HL-60/S4 treated with retinoic acid at 250 ng/mL for 4 days and 3 days (cell line): Measurements from ENCODE around the gene ACOX3.
"Not testable (repeated sequence)": the region's sequence is repeated elsewhere in the genome, so short reads cannot be mapped to it uniquely, and the experiment has no call there.

Experiments
- in situ Hi-C: fragments of 300-500 bp; cut with MboI; formaldehyde crosslinking; loops from 2 replicates; pipeline ENCODE4 v1.7.0; 2022; ENCODE audit warnings: low sequenced_read_pairs

The ACOX3 gene

DNA sequence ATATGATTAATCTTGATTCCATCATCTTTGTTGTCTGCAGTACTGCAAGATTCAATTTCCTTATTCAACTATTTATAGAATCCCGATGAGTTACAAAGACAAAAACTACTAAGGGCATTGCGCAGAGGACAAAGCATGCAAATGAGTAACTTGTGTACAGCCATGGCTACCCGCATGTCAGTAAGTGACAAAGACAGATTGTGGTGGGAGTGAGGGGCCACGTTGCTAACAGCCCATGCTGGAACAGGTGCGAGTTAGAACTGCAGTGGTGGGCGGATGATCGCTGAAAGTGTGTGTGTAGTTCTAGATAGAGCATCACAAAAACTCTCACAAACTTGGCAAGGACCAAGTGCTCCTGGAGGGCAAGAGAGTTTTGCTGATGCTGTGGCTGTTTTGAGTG, 49.5 kb downstream of the ACOX3 start:
- in situ Hi-C loops: no loop called here

GRCh38 chr4:8390577-8390976, 49.9 kb downstream of the ACOX3 start:
- in situ Hi-C loops: no loop called here

GRCh38 chr4:8388528-8388870, 52.0 kb downstream of the ACOX3 start:
- in situ Hi-C loops: no loop called here

DNA sequence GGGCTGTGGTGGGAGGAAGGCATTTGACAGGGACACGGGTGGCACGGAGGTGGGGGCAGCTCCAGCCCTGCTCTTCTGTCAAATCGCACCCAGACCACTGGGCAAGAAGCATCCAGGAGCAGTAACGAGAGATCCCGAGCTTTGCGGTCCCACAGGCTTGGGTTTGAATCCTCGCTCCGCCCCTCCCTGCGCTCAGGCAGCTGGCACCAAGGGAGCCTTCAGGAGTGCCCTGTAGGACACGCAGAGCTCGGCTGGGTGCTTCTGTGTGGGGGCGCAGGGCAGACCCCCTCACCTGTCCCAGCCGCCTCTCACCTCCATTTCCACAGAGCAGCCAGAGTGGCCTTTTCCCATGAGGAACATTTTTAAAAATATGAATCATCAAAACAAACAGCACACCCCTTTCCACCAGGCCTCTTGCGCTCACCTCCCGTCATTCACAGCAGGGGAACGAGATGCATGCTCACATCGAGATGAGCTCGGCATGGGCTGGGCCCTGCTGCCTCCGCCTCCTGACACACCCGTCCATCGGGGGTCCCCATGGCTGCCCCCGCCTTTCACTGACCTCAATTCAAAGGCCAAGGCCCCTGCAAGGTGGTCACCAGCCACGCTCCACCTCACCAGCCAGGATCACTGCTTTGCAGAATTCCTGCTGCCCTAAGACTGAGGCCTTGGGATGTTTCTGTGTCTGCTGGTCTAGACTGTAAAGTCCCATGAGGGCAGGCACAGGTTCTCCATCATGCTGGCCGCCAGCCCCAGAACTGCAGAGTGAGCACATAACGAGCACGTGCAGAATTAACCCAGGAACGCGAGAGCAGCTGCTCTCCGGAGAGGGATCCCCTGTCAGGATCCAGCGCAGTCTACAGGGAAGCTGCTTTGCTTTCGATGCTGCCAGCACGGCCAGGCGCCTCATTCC, 52.7 kb downstream of the ACOX3 start:
- in situ Hi-C loops: no loop called here

- in situ Hi-C loops: no loop called here
These were observed 53.3 kb downstream of the ACOX3 start for GRCh38 chr4:8387194-8387593.

DNA sequence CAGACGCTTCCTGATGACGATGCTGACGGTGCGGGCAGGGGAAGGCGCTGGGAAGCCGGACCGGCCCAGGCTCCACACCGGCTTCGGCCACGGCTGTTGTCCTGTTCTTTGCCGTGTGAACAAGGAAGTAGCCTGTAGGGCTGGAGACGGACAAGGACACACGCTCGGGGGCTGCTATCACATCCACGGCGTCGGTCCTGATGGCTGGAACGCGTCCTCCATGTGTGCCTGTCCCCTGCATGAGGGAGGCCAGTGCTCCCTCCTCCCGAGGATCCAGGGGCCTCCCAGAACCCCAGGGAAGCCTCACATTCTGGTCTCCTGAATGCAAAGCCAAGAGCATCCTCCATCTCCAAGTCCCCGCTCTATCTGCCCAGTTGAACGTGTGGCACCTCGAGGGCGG, 53.8 kb downstream of the ACOX3 start:
- in situ Hi-C loops: no loop called here

DNA sequence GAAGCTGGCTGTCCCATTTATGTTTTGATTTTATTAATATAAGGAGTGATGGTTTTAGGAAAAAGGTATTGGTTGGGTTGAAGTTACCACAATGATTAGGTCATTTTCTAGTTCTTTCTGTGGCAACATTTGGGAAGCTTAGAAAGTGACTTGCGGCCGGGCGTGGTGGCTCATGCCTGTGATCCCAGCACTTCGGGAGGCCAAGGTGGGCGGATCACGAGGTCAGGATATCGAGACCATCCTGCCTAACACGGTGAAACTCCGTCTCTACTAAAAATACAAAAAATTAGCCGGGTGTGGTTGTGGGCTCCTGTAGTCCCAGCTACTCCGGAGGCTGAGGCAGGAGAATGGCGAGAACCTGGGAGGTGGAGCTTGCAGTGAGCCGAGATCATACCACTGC, 54.4 kb downstream of the ACOX3 start:
- in situ Hi-C loops: not testable (repeated sequence)

DNA sequence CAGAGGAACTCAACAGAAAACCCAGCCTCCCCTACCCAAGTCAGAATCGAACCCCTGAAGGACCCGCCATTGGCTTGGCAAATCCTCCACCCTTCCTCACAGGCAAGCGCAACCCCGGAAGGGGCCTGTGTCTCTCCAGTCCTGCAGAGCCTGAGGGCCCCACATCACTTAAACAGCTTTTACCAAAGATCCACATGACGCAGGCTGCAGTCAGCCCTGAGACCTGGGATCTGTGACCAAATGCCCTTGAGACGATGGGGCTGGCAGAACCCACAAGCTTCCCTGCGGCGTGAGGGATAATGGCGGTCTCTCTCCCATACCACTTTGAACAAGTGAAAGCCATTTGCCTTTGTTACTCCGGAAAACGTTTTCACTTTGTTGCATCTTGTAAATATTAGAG, 54.9 kb downstream of the ACOX3 start:
- in situ Hi-C loops: no loop called here

GRCh38 chr4:8385106-8385505, 55.4 kb downstream of the ACOX3 start:
- in situ Hi-C loops: no loop called here

- in situ Hi-C loops: no loop called here
These were observed 56.0 kb downstream of the ACOX3 start for GRCh38 chr4:8384397-8385060.

GRCh38 chr4:8383451-8384160, 56.9 kb downstream of the ACOX3 start:
- in situ Hi-C loops: no loop called here

GRCh38 chr4:8383016-8383415, 57.5 kb downstream of the ACOX3 start:
- in situ Hi-C loops: no loop called here

- in situ Hi-C loops: no loop called here
These were observed 58.5 kb downstream of the ACOX3 start for GRCh38 chr4:8381814-8382581.

DNA sequence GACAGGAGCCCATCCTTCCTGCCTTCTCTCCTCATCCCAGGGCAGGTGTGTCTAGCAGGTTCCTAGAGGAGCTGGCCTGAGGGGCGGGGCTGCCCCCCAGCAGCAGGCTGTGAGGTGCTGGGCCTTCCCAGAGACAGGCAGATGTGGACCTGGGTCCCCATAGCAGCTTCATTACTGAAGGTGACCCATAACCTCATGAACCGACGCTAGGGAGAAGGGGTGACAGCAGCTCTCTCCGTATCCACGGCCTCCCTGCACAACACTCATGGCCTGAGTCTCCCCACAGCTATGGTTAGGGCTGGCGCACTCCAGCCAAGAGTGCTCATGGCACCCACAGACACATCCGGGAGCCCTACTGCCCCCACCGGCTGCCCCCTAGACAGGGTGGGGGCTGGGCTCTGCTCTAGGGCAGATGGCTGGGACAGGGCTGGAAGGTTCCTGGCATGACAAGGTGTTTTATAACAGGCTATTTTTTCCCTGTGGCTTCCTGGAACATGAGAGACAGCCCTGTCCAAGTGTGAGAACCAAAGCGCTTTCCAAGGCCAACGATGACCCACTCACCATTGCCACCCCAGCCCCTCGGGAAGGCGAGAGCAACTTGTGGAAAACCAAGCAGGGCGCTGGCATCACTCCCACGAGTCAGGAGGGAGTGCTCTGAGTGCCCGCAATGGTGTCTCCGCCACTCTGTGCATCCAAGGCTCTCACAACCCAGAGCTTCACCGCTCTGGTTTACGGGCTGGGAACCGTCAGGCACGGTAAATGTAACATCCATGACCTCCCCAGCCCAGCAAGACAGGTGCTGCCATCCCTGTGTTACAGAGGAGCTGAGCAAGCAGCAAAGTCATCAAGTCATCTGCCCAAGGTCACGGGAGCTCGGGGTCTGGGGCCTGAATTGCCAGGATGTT, 59.8 kb downstream of the ACOX3 start:
- in situ Hi-C loops: no loop called here

DNA sequence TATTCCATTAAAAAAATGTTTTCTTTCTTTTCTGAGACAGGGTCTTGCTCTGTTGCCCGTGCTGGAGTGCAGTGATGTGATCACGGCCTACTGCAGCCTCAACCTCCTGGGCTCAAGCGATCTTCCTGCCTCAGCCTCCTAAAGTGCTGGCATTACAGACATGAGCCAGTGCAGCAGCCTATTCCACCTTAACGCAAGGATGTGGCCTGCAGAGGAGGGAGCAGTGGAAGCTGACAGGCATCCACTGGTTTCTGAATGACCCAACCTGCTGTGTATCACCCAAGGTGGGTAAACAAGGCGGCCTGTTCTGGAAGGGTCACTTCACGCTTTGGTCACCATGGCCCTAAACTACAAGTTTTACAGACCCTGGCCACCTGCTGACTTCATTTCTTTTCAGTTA, 60.8 kb downstream of the ACOX3 start:
- in situ Hi-C loops: no loop called here

- in situ Hi-C loops: no loop called here
These were observed 61.2 kb downstream of the ACOX3 start for GRCh38 chr4:8379281-8379680.

GRCh38 chr4:8378776-8379175, 61.7 kb downstream of the ACOX3 start:
- in situ Hi-C loops: no loop called here

DNA sequence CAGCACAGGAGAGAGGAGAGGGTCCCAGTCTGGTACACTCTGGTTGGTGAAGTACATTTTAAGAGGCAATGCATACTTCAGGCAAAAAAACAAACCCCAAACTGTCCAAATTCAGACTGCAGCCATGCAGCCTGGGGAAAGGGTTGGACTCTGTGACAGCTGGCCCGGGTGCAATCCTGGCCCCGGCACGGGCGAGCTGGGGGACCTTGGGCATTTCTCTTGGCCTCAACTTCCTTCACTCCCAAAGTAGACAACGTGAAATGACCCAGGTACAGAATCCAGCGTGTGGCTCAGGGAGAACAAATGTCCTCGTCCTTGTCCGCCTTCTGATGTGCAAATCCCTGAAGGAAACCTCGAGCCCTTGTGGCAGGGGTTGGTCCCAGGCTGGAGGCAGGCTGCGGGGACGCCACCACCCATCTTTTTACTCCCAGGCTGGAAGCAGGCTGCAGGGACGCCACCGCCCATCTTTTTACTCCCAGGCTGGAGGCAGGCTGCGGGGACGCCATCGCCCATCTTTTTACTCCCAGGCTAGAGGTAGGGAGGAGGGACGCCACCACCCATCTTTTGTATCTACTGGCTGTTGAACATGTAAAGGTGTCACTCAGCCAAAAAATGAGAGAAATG, 62.3 kb downstream of the ACOX3 start:
- in situ Hi-C loops: no loop called here
